Gastroesophageal sphincter (tissue), 2 donors: ENCODE results near the gene ARHGEF33.

Experiments used
- EP300 ChIP-seq: sonication (generic); formaldehyde crosslinking; IDR thresholded peaks from one replicate; pipeline ENCODE4 v1.6.1; 2017; ENCODE audit warnings: antibody characterized with exemption, mild to moderate bottlenecking
- POLR2A ChIP-seq, 2 donors: fragments of 450-650 bp; IDR thresholded peaks; one replicate each; pipeline ENCODE4 v1.6.1; 2017; ENCODE audit warnings: antibody characterized with exemption in 2 of 2, mild to moderate bottlenecking in 2 of 2, moderate library complexity in 1 of 2

GRCh38 chr2:38982498-38982897 is 92.8 kb downstream of the ARHGEF33 start:
- TF ChIP-seq POLR2A (IDR thresholded peaks at IDR 0.05), result no peak
- TF ChIP-seq EP300, result no peak
